ENCODE results near the gene KRTAP4-4. TPM values are rescaled to one million over a fixed set of nuclear protein-coding genes. Genes with fewer than 3 reads are reported as not detected.

KRTAP4-4 gene
- total RNA-seq, 1 experiment from 2014 or later = not detected

GRCh38 chr17:41133880-41134735, 26.4 kb downstream of the KRTAP4-4 start:
- no peak overlapping the region for H4K8ac ChIP-seq (replicated peaks; ENCODE audit: insufficient read length, low read depth, low read length)
- no peak overlapping the region for H3K4me2 ChIP-seq (ENCODE audit: insufficient read depth, insufficient read length, low read length)
- no peak overlapping the region for H3K4ac ChIP-seq (ENCODE audit: low read depth, low read length)
- no peak overlapping the region for H3K18ac ChIP-seq (ENCODE audit: insufficient read length, low read depth, low read length)
- no peak overlapping the region for H2BK120ac ChIP-seq (ENCODE audit: low read depth, low read length, poor library complexity, severe bottlenecking)
- no peak overlapping the region for H3T11ph ChIP-seq (ENCODE audit: low read length)
- H3K4me1 ChIP-seq (ENCODE audit: insufficient read depth, low read length) = no peaks in the 10 kb centered on the region
- Mint-ChIP-seq H3K4me1 (no peaks in the 10 kb centered on the region), H3K4me3 (no peak overlapping the region), H3K36me3 (ENCODE audit: insufficient read depth in 1 of 3, low read depth in 3 of 3) (no peaks in the 10 kb centered on the region), H3K9me3 (peaks cover 3 to 11% of the 10 kb centered on the region in 2 experiments; a peak in 4 of 5 replicates), H3K27me3 (ENCODE audit: low read depth) (no peaks in the 10 kb centered on the region), H3K27ac (no peak overlapping the region)
- no peak overlapping the region for H2BK12ac ChIP-seq (ENCODE audit: insufficient read length, low read depth, low read length)
- no peaks in the 10 kb centered on the region for H3K79me1 ChIP-seq (ENCODE audit: insufficient read depth, low read depth, low read length, poor library complexity, severe bottlenecking)
- no peak overlapping the region for H2BK20ac ChIP-seq (ENCODE audit: low read depth, low read length, poor library complexity, severe bottlenecking)
- H3K27ac ChIP-seq (ENCODE audit: insufficient read length, low read depth, low read length) = no peak overlapping the region
- H3K27me3 ChIP-seq (ENCODE audit: insufficient read depth, low read length) = no peaks in the 10 kb centered on the region
- H3K9ac ChIP-seq (ENCODE audit: extremely low read depth, insufficient read length, low read length) = no peak overlapping the region
- TF ChIP-seq CTCF (conservative IDR thresholded peaks at IDR 0.05) = no peak
- H2BK5ac ChIP-seq (ENCODE audit: insufficient read length, low read length) = no peak overlapping the region
- WGBS (ENCODE audit: extremely low coverage, insufficient read length, low lambda C conversion rate) = no CpG with 5 or more reads among the region's 2 CpGs
- DNase-seq = no peak
- no peaks in the 10 kb centered on the region for H3K23me2 ChIP-seq (ENCODE audit: insufficient read length, low read depth, low read length, poor library complexity, severe bottlenecking)
- H3K23ac ChIP-seq (ENCODE audit: insufficient read length, low read depth, low read length) = no peak overlapping the region
- no peak overlapping the region for H2AK5ac ChIP-seq (ENCODE audit: insufficient read length, low read length)
- no peaks in the 10 kb centered on the region for H3K9me3 ChIP-seq (ENCODE audit: control insufficient read depth, low read depth, low read length)
- H4K5ac ChIP-seq (ENCODE audit: insufficient read length, low read depth, low read length) = no peak overlapping the region
- H3K79me2 ChIP-seq (ENCODE audit: insufficient read depth, low read length) = no peaks in the 10 kb centered on the region
- H2AFZ ChIP-seq (ENCODE audit: low read length) = no peak overlapping the region
- no peak overlapping the region for H2BK15ac ChIP-seq (ENCODE audit: low read depth, low read length)
- no peak overlapping the region for H4K91ac ChIP-seq (ENCODE audit: insufficient read length, low read depth, low read length)
- no peak overlapping the region for H3K56ac ChIP-seq (ENCODE audit: insufficient read length, low read depth, low read length)
- H3K14ac ChIP-seq (ENCODE audit: insufficient read depth, low read length) = no peak overlapping the region
- no peaks in the 10 kb centered on the region for H4K20me1 ChIP-seq (ENCODE audit: control insufficient read depth, insufficient read depth, insufficient read length)

Data from H9 (cell line).